ENCODE results near the gene GRK3. TPM values are rescaled to one million over a fixed set of nuclear protein-coding genes. Genes with fewer than 3 reads are reported as not detected.

Gene GRK3
- total and polyA plus RNA-seq, 10 of the 15 experiments (the other 5 are each of a cell fraction or from before 2014, with no cell fraction given), result 3.1 to 35.1 (median 14.7) TPM

DNA sequence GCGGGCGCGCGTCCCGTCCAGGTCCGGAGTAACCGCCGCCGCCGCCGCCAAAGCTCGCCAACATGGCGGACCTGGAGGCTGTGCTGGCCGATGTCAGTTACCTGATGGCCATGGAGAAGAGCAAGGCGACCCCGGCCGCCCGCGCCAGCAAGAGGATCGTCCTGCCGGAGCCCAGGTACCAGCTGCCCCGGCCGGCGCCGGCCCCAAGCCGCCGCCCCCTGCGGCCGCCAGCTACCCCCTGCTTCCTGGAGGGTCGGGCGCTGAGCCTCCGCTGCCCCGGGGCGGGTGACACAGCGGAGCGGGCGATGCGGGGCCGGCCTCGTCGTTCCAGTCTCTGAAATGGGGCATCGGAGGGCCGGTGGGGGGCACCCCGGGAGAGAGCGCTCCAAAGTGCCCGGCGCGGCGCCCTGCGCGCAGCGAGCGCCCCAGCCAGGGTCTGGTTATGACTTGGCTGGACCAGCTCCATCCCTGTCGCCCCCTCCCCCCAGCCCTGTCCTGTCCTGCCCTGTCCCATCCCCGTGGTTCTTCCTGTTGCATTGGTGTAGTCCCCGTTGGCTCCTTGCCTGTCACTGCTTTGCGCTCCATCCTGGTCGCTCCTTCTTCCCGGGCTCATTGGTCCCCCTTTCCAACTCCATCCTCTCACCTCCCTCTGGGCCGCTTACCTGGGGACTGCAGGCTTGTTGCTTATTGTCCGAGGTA lies 653 bp downstream of the GRK3 start:
- FAIRE-seq (no peak), DNase-seq (ENCODE audit: low read depth, low spot score) (no peak), ATAC-seq (peak; percentile 5)
- no peaks in the 10 kb centered on the region for H4K20me1 ChIP-seq (ENCODE audit: control insufficient read depth, insufficient read depth)
- peak overlapping the region; percentile 65 for H3K27ac ChIP-seq (ENCODE audit: control insufficient read depth, insufficient read depth)
- H3K27me3 ChIP-seq (replicated peaks in 1 of 2; ENCODE audit: control insufficient read depth in 2 of 2, insufficient read depth in 2 of 2, low read length in 1 of 2), result no peaks in the 10 kb centered on the region
- in situ Hi-C loops (cut with MboI), result no loop called here
- H3K4me3 ChIP-seq, result peak overlapping the region; percentile 94
- peaks cover 25% of the 10 kb centered on the region for H3K4me1 ChIP-seq (ENCODE audit: control insufficient read depth, insufficient read depth, low read length)
- ChIA-PET SMC1A (ENCODE audit: uncharacterized antibody, unreplicated experiment) (interaction anchor here (1.2 to 12.1 kb wide), 7 partner anchors 11 to 207 kb away, joined by 3 to 170 read pairs (median 18); no protein-coding TSS in a partner anchor), CTCF (interaction anchor here (1.0 to 8.6 kb wide), 6 partner anchors 21 to 207 kb away, joined by 3 to 89 read pairs (median 22); no protein-coding TSS in a partner anchor), RAD21 (ENCODE audit: unreplicated experiment) (interaction anchor here (0.9 to 14.7 kb wide), 8 partner anchors 21 to 135 kb away, joined by 3 to 202 read pairs (median 4); no protein-coding TSS in a partner anchor), POLR2A (interaction anchor here (0.6 to 2.2 kb wide), 5 partner anchors 12 to 94 kb away, joined by 3 to 7 read pairs (median 4); no protein-coding TSS in a partner anchor)
- peaks cover 50% of the 10 kb centered on the region for H3K79me2 ChIP-seq (ENCODE audit: control insufficient read depth, insufficient read depth, low read length)
- H3K36me3 ChIP-seq (ENCODE audit: control insufficient read depth in 2 of 2, insufficient read depth in 2 of 2, low read length in 1 of 2), result no peaks in the 10 kb centered on the region
- BruUV-seq (replicated peaks), result no TSS peak
- H3K9me3 ChIP-seq (replicated peaks; ENCODE audit: control insufficient read depth, insufficient read depth, low read length), result no peaks in the 10 kb centered on the region
- peak overlapping the region; percentile 65; the same call in 1 of the 2 replicates for H2AFZ ChIP-seq (ENCODE audit: control insufficient read depth, low read depth, low read length)
- intact Hi-C loops (cut with micrococcal nuclease; ENCODE audit: unreplicated experiment), result loop anchor here (1.0 kb wide), 1 partner anchor 103 kb away; no protein-coding TSS in a partner anchor
- H3K9ac ChIP-seq (ENCODE audit: control insufficient read depth, insufficient read depth, low read length), result peak overlapping the region; percentile 81
- under 1% methylated on average over 49 of the region's 61 CpGs for WGBS (ENCODE audit: insufficient coverage, insufficient replicate concordance, low lambda C conversion rate, missing lambda C conversion rate)
- peak overlapping the region; percentile 73; the same call in 1 of the 2 replicates for H3K4me2 ChIP-seq (ENCODE audit: control insufficient read depth, insufficient read depth)
- TF ChIP-seq, protein P1, sequence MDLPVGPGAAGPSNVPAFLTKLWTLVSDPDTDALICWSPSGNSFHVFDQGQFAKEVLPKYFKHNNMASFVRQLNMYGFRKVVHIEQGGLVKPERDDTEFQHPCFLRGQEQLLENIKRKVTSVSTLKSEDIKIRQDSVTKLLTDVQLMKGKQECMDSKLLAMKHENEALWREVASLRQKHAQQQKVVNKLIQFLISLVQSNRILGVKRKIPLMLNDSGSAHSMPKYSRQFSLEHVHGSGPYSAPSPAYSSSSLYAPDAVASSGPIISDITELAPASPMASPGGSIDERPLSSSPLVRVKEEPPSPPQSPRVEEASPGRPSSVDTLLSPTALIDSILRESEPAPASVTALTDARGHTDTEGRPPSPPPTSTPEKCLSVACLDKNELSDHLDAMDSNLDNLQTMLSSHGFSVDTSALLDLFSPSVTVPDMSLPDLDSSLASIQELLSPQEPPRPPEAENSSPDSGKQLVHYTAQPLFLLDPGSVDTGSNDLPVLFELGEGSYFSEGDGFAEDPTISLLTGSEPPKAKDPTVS (IDR thresholded peaks at IDR 0.05; ENCODE audit: low read depth, low read length), result no peak
- peak; percentile 24 for TF ChIP-seq GATAD2B (conservative IDR thresholded peaks at IDR 0.05; ENCODE audit: low read depth)
- TF ChIP-seq, protein P2, sequence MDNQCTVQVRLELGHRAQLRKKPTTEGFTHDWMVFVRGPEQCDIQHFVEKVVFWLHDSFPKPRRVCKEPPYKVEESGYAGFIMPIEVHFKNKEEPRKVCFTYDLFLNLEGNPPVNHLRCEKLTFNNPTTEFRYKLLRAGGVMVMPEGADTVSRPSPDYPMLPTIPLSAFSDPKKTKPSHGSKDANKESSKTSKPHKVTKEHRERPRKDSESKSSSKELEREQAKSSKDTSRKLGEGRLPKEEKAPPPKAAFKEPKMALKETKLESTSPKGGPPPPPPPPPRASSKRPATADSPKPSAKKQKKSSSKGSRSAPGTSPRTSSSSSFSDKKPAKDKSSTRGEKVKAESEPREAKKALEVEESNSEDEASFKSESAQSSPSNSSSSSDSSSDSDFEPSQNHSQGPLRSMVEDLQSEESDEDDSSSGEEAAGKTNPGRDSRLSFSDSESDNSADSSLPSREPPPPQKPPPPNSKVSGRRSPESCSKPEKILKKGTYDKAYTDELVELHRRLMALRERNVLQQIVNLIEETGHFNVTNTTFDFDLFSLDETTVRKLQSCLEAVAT (IDR thresholded peaks at IDR 0.05), result peak; percentile 41; the same call in 1 of the 2 replicates
- TF ChIP-seq, protein P3, sequence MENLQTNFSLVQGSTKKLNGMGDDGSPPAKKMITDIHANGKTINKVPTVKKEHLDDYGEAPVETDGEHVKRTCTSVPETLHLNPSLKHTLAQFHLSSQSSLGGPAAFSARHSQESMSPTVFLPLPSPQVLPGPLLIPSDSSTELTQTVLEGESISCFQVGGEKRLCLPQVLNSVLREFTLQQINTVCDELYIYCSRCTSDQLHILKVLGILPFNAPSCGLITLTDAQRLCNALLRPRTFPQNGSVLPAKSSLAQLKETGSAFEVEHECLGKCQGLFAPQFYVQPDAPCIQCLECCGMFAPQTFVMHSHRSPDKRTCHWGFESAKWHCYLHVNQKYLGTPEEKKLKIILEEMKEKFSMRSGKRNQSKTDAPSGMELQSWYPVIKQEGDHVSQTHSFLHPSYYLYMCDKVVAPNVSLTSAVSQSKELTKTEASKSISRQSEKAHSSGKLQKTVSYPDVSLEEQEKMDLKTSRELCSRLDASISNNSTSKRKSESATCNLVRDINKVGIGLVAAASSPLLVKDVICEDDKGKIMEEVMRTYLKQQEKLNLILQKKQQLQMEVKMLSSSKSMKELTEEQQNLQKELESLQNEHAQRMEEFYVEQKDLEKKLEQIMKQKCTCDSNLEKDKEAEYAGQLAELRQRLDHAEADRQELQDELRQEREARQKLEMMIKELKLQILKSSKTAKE (IDR thresholded peaks at IDR 0.05; ENCODE audit: low read depth, poor library complexity, severe bottlenecking), result no peak
- no peak for TF ChIP-seq SREBF2 (IDR thresholded peaks at IDR 0.05; ENCODE audit: low read length)
- TF ChIP-seq, protein P4, sequence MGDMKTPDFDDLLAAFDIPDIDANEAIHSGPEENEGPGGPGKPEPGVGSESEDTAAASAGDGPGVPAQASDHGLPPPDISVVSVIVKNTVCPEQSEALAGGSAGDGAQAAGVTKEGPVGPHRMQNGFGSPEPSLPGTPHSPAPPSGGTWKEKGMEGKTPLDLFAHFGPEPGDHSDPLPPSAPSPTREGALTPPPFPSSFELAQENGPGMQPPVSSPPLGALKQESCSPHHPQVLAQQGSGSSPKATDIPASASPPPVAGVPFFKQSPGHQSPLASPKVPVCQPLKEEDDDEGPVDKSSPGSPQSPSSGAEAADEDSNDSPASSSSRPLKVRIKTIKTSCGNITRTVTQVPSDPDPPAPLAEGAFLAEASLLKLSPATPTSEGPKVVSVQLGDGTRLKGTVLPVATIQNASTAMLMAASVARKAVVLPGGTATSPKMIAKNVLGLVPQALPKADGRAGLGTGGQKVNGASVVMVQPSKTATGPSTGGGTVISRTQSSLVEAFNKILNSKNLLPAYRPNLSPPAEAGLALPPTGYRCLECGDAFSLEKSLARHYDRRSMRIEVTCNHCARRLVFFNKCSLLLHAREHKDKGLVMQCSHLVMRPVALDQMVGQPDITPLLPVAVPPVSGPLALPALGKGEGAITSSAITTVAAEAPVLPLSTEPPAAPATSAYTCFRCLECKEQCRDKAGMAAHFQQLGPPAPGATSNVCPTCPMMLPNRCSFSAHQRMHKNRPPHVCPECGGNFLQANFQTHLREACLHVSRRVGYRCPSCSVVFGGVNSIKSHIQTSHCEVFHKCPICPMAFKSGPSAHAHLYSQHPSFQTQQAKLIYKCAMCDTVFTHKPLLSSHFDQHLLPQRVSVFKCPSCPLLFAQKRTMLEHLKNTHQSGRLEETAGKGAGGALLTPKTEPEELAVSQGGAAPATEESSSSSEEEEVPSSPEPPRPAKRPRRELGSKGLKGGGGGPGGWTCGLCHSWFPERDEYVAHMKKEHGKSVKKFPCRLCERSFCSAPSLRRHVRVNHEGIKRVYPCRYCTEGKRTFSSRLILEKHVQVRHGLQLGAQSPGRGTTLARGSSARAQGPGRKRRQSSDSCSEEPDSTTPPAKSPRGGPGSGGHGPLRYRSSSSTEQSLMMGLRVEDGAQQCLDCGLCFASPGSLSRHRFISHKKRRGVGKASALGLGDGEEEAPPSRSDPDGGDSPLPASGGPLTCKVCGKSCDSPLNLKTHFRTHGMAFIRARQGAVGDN (IDR thresholded peaks at IDR 0.05), result no peak
- TF ChIP-seq BCL11A (IDR thresholded peaks at IDR 0.05; ENCODE audit: low read depth, low read length), result no peak
- TF ChIP-seq DPF2 (IDR thresholded peaks at IDR 0.05), result peak; percentile 53; the same call in 1 of the 2 replicates
- peak; percentile 35; the same call in 1 of the 2 replicates for TF ChIP-seq IKZF1 (conservative IDR thresholded peaks at IDR 0.05)
- TF ChIP-seq SMARCA5 (IDR thresholded peaks at IDR 0.05), result peak; percentile 47; the same call in 1 of the 2 replicates
- TF ChIP-seq CREM (IDR thresholded peaks at IDR 0.05; ENCODE audit: low read depth), result no peak
- no peak for TF ChIP-seq SUPT20H (IDR thresholded peaks at IDR 0.05; ENCODE audit: borderline replicate concordance, control insufficient read depth, low read depth, low read length)
- TF ChIP-seq POLR2A (IDR thresholded peaks at IDR 0.05; ENCODE audit: low read depth, low read length), result no peak
- no peak for TF ChIP-seq TCF7 (IDR thresholded peaks at IDR 0.05; ENCODE audit: borderline replicate concordance)

Measured in GM12878 (cell line).